K562 (cell line): ENCODE data around the gene ADGRB3. TPM values are rescaled to one million over a fixed set of nuclear protein-coding genes. Genes with fewer than 3 reads are reported as not detected.

Source experiments
- ADNP ChIP-seq: fragments of 200-800 bp; sonication (Bioruptor generic); IDR thresholded peaks from 2 replicates; pipeline ENCODE4 v1.6.1; 2016; ENCODE audit warnings: missing genetic modification characterization, missing compliant biosample characterization
- CREB1 ChIP-seq, 2 experiments: sonication (generic) in 1 of 2; formaldehyde crosslinking in 1 of 2; IDR thresholded peaks; 2 replicates each; pipeline versions ENCODE4 v1.6.1 to v1.8.0; 2012 to 2022; ENCODE audit warnings: inconsistent platforms in 1 of 2, mild to moderate bottlenecking in 1 of 2, missing genetic modification reagents in 1 of 2, moderate library complexity in 1 of 2
- GTF2F1 ChIP-seq: IDR thresholded peaks from 2 replicates; pipeline ENCODE4 v1.6.1; 2011; ENCODE audit warnings: low read depth, low read length, improper control_type of control experiment
- MXI1 ChIP-seq: IDR thresholded peaks from 2 replicates; pipeline ENCODE4 v1.6.1; 2011; ENCODE audit warnings: low read depth, mild to moderate bottlenecking, improper control_type of control experiment, low read length
- PRMT5 ChIP-seq: sonication (generic); formaldehyde crosslinking; IDR thresholded peaks from 2 replicates; pipeline ENCODE4 v1.5.0; 2020; ENCODE audit warnings: missing genetic modification reagents
- RCOR1 ChIP-seq, 2 experiments: IDR thresholded peaks; 2 replicates each; pipeline ENCODE4 v1.6.1; 2012; ENCODE audit warnings: low read depth in 2 of 2, low read length in 2 of 2, borderline replicate concordance in 1 of 2, improper control_type of control experiment in 1 of 2
- SIN3A ChIP-seq, 2 experiments: fragments of 150-350 bp in 1 of 2; IDR thresholded peaks; 2 replicates each; pipeline ENCODE4 v1.6.1; 2011 to 2016; ENCODE audit warnings: borderline replicate concordance in 2 of 2, low read depth in 2 of 2, low read length in 2 of 2, mild to moderate bottlenecking in 2 of 2, moderate library complexity in 2 of 2; ENCODE audit not compliant: control insufficient read depth in 1 of 2
- TBL1XR1 ChIP-seq, 2 experiments: IDR thresholded peaks; 2 replicates each; pipeline ENCODE4 v1.6.1; 2012; ENCODE audit warnings: improper control_type of control experiment in 2 of 2, low read length in 2 of 2, mild to moderate bottlenecking in 1 of 2
- UBTF ChIP-seq, 2 experiments: IDR thresholded peaks; 2 replicates each; pipeline ENCODE4 v1.6.1; 2012; ENCODE audit warnings: improper control_type of control experiment in 2 of 2, low read depth in 2 of 2, low read length in 2 of 2, borderline replicate concordance in 1 of 2
- VEZF1 ChIP-seq: fragments of 200-800 bp; sonication (Bioruptor generic); IDR thresholded peaks from 2 replicates; pipeline ENCODE4 v1.6.1; 2017; ENCODE audit warnings: missing genetic modification characterization, missing compliant biosample characterization
- ZBTB11 ChIP-seq, 3 experiments: fragments of 200-800 bp in 1 of 3; fragments of 250-450 bp in 1 of 3; fragments of 450-650 bp in 1 of 3; sonication (Bioruptor Pico) in 1 of 3; sonication (Bioruptor generic) in 1 of 3; formaldehyde crosslinking in 1 of 3; IDR thresholded peaks; 2 replicates each; pipeline versions ENCODE4 v1.6.1 to v1.8.0; 2016 to 2022; ENCODE audit warnings: mild to moderate bottlenecking in 2 of 3, missing genetic modification characterization in 2 of 3, missing compliant biosample characterization in 1 of 3, moderate library complexity in 1 of 3
- ZBTB33 ChIP-seq: sonication (generic); formaldehyde crosslinking; IDR thresholded peaks from 2 replicates; pipeline ENCODE4 v1.8.1; 2023; ENCODE audit warnings: mild to moderate bottlenecking, missing genetic modification reagents
- ZFP91 ChIP-seq: sonication (generic); formaldehyde crosslinking; IDR thresholded peaks from 2 replicates; pipeline ENCODE4 v1.8.0; 2022; ENCODE audit warnings: mild to moderate bottlenecking, missing genetic modification reagents
- polyA plus RNA-seq, 8 experiments: library from polyadenylated mRNA; depleted of rRNA in 4 of 8; stranded (reverse) in 5 of 8; unstranded in 3 of 8; fragments of >200 nt; fragmentation: Nextera tagmentation in 2 of 8; fragmentation: Illumina TruSeq in 1 of 8; extraction: Ambion mirVana in 2 of 8; extraction: Trizol in 1 of 8; gene quantifications; 2 replicates each; pipeline versions ENCODE4 v1.2.1 to v1.2.3, GENCODE V29; 2011 to 2014; ENCODE audit warnings: inconsistent platforms in 1 of 8, missing spikeins in 1 of 8
- total RNA-seq, 7 experiments: library from RNA; depleted of rRNA in 6 of 7; stranded (reverse); fragments of >200 nt in 6 of 7; fragmentation: Illumina TruSeq in 2 of 7; extraction: Trizol in 2 of 7; gene quantifications; 2 replicates each; pipeline versions ENCODE4 v1.2.1 to v1.2.3, GENCODE V29; 2011 to 2021; ENCODE audit warnings: low replicate concordance in 1 of 7

The ADGRB3 gene
- total and polyA plus RNA-seq, 9 of the 15 experiments (the other 6 are each of a cell fraction or from before 2014, with no cell fraction given): 0.90 to 7.8 (median 2.4) TPM

- TF ChIP-seq RCOR1 (IDR thresholded peaks at IDR 0.05; ENCODE audit: borderline replicate concordance in 1 of 2, low read depth in 2 of 2, low read length in 2 of 2): peak in 1 of 2 experiments; percentile 91; a peak in 2 of 4 replicates
- peak; percentile 38 to 98; a peak in 2 of 4 replicates for TF ChIP-seq SIN3A (IDR thresholded peaks at IDR 0.05; ENCODE audit: borderline replicate concordance in 2 of 2, control insufficient read depth in 1 of 2, low read depth in 2 of 2, low read length in 2 of 2)
- TF ChIP-seq ZFP91: no peak
- TF ChIP-seq PRMT5 (CRISPR knock-in tag): peak; percentile 96
- 0 out of 2 replicates have a peak, but pooled peaks have one; percentile 17 for TF ChIP-seq VEZF1 (CRISPR knock-in tag)
- peak; percentile 64; the same call in 1 of the 2 replicates for TF ChIP-seq MXI1
- TF ChIP-seq TBL1XR1 (IDR thresholded peaks at IDR 0.05; ENCODE audit: low read length in 2 of 2): no peak
- no peak for TF ChIP-seq CREB1 (IDR thresholded peaks at IDR 0.05)
- TF ChIP-seq CREB1 (CRISPR knock-in tag; IDR thresholded peaks at IDR 0.05): peak; percentile 47
- 0 out of 4 replicates have a peak, but pooled peaks of 1 of the 2 experiments have one; percentile 29 for TF ChIP-seq UBTF (IDR thresholded peaks at IDR 0.05; ENCODE audit: borderline replicate concordance in 1 of 2, low read depth in 2 of 2, low read length in 2 of 2)
- 0 out of 6 replicates have a peak, but pooled peaks of 1 of the 3 experiments have one; percentile 24 for TF ChIP-seq ZBTB11 (CRISPR knock-in tag; IDR thresholded peaks at IDR 0.05)
- TF ChIP-seq ZBTB33 (CRISPR knock-in tag): peak; percentile 28; the same call in 1 of the 2 replicates
- no peak for TF ChIP-seq GTF2F1
- TF ChIP-seq ADNP: no peak
These were observed 597.9 kb downstream of the ADGRB3 start (continued) for GRCh38 chr6:69232911-69233448.
